ENCODE data around the gene DPYSL3.

DNA sequence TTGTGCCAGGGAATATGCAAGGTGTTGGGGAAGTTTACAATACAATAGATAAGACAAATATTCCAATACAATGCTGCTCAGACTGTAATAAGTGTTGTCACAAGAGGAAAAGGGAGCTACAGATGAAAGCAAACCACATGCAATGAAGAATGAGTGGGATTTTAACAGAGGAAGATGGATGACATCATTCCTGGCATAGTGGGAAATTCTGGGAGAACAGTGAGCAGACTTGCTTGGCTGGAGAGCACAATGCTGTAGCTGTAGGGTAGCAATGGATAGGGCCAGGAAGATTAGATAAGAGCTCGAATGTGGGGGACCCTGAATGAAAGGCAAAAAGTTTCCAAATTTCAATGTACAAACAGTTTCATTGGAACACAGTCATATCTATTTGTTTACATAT lies 9.5 kb upstream of the DPYSL3 start:
- TF ChIP-seq, protein P1, sequence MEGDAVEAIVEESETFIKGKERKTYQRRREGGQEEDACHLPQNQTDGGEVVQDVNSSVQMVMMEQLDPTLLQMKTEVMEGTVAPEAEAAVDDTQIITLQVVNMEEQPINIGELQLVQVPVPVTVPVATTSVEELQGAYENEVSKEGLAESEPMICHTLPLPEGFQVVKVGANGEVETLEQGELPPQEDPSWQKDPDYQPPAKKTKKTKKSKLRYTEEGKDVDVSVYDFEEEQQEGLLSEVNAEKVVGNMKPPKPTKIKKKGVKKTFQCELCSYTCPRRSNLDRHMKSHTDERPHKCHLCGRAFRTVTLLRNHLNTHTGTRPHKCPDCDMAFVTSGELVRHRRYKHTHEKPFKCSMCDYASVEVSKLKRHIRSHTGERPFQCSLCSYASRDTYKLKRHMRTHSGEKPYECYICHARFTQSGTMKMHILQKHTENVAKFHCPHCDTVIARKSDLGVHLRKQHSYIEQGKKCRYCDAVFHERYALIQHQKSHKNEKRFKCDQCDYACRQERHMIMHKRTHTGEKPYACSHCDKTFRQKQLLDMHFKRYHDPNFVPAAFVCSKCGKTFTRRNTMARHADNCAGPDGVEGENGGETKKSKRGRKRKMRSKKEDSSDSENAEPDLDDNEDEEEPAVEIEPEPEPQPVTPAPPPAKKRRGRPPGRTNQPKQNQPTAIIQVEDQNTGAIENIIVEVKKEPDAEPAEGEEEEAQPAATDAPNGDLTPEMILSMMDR (IDR thresholded peaks at IDR 0.05; ENCODE audit: low read depth, low read length): no peak
- TF ChIP-seq, protein P2, sequence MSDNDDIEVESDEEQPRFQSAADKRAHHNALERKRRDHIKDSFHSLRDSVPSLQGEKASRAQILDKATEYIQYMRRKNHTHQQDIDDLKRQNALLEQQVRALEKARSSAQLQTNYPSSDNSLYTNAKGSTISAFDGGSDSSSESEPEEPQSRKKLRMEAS (IDR thresholded peaks at IDR 0.05; ENCODE audit: low read depth, low read length): no peak

All from NB4 (cell line).